K562 (cell line): ENCODE data around the gene CSNK2A1. TPM values are rescaled to one million over a fixed set of nuclear protein-coding genes. Genes with fewer than 3 reads are reported as not detected.
"Not testable (repeated sequence)": the region's sequence is repeated elsewhere in the genome, so short reads cannot be mapped to it uniquely, and the experiment has no call there.

Experiments used
- ATAC-seq: fragments of 200-7000 bp; cut with Tn5 transposase; 3 replicates; pipeline ENCODE4 v1.9.1; 2020; ENCODE audit warnings: moderate library complexity
- BruUV-seq: library from RNA; stranded (reverse); fragments of 400-500 nt; replicated peaks from 2 replicates; lab custom pipeline; 2021; lab: Mats Ljungman, UMichigan
- CTCF ChIA-PET: fragments of 300-600 bp; formaldehyde crosslinking; extraction: SDS; loops from one replicate; lab custom pipeline; 2021; ENCODE audit warnings: low intra/inter-chr PET ratio; lab: Yijun Ruan, JAX
- POLR2A ChIA-PET: fragments of 300-600, 350-650 bp; sonication (Branson Sonifier 250); formaldehyde crosslinking; extraction: SDS; loops from one replicate; lab custom pipeline; 2021; ENCODE audit warnings: antibody characterized with exemption, inconsistent platforms; lab: Yijun Ruan, JAX
- DNase-seq, 4 experiments: peaks; one replicate each; pipeline versions ENCODE4 v3.0.0 to v3.0.0-alpha.2; 2011 to 2018; ENCODE audit warnings: low spot score in 3 of 4, mixed read lengths in 3 of 4; ENCODE audit errors: extremely low read depth in 1 of 4
- FAIRE-seq: peaks from 2 replicates; lab custom pipeline; 2011; peaks lifted over from hg19 to GRCh38; lab: Jason Lieb, UNC
- H2AFZ ChIP-seq: 2 replicates; pipeline ENCODE4 v1.6.0; 2011; ENCODE audit warnings: low read depth, low read length, control low read depth, inconsistent platforms
- H3K27ac ChIP-seq: fragments of 200-600 bp; 3 replicates; pipeline ENCODE4 v1.8.0; 2011; ENCODE audit warnings: low read depth, mild to moderate bottlenecking, control low read depth, inconsistent platforms, low read length, moderate library complexity, mixed read lengths; ENCODE audit errors: extremely low read depth
- H3K27me3 ChIP-seq, 2 experiments: fragments of 300-600 bp in 1 of 2; 2 replicates in 1 of 2; 3 replicates in 1 of 2; pipeline versions ENCODE4 v1.6.0 to v1.8.0; 2011; ENCODE audit warnings: inconsistent platforms in 2 of 2, low read length in 2 of 2, mild to moderate bottlenecking in 1 of 2, mixed read lengths in 1 of 2, moderate library complexity in 1 of 2; ENCODE audit not compliant: control insufficient read depth in 2 of 2, insufficient read depth in 2 of 2
- H3K36me3 ChIP-seq: fragments of 300-600 bp; 3 replicates; pipeline ENCODE4 v1.8.0; 2011; ENCODE audit warnings: mild to moderate bottlenecking, low read length, inconsistent platforms; ENCODE audit not compliant: control insufficient read depth, insufficient read depth
- H3K4me1 ChIP-seq, 2 experiments: fragments of 200-600 bp in 1 of 2; replicated peaks in 1 of 2; 2 replicates in 1 of 2; 3 replicates in 1 of 2; pipeline versions ENCODE4 v1.5.1 to v1.8.0; 2011; ENCODE audit warnings: inconsistent platforms in 2 of 2, low read length in 2 of 2, mild to moderate bottlenecking in 1 of 2, mixed read lengths in 1 of 2, moderate library complexity in 1 of 2; ENCODE audit not compliant: control insufficient read depth in 2 of 2, insufficient read depth in 2 of 2
- H3K4me2 ChIP-seq: 2 replicates; pipeline ENCODE4 v1.6.1; 2011; ENCODE audit warnings: low read length, control low read depth, inconsistent platforms, mixed read lengths; ENCODE audit not compliant: insufficient read depth
- H3K4me3 ChIP-seq: fragments of 200-600 bp; sonication (generic), shearing (Covaris generic); 2 replicates; pipeline ENCODE4 v1.5.1; 2016; ENCODE audit warnings: control low read depth, inconsistent platforms
- H3K79me2 ChIP-seq: fragments of 200-600 bp; 3 replicates; pipeline ENCODE4 v1.8.0; 2011; ENCODE audit warnings: low read length, inconsistent platforms; ENCODE audit not compliant: control insufficient read depth, insufficient read depth
- H3K9ac ChIP-seq, 2 experiments: 2 replicates each; pipeline versions ENCODE4 v1.6.0 to v1.6.1; 2011; ENCODE audit warnings: low read depth in 2 of 2, low read length in 2 of 2, control low read depth in 1 of 2, inconsistent platforms in 1 of 2, mild to moderate bottlenecking in 1 of 2, mixed read lengths in 1 of 2; ENCODE audit not compliant: insufficient read depth in 1 of 2
- H3K9me1 ChIP-seq: one replicate; pipeline ENCODE4 v1.6.0; 2011; ENCODE audit warnings: inconsistent platforms, mild to moderate bottlenecking, low read length, moderate library complexity; ENCODE audit not compliant: control insufficient read depth, insufficient read depth
- H3K9me3 ChIP-seq: replicated peaks from 2 replicates; pipeline ENCODE4 v1.5.1; 2011; ENCODE audit warnings: low read depth, low read length, inconsistent platforms; ENCODE audit not compliant: control insufficient read depth, insufficient read depth
- H4K20me1 ChIP-seq: replicated peaks from 2 replicates; pipeline ENCODE4 v1.6.1; 2011; ENCODE audit warnings: low read length, inconsistent platforms, mixed read lengths; ENCODE audit not compliant: control insufficient read depth, insufficient read depth
- BCOR ChIP-seq: fragments of 450-650 bp; IDR thresholded peaks from 2 replicates; pipeline ENCODE4 v1.6.1; 2016
- HOXB6 ChIP-seq: fragments of 250-450 bp; sonication (Bioruptor Pico); IDR thresholded peaks from 2 replicates; pipeline ENCODE4 v1.5.1; 2022; ENCODE audit warnings: mild to moderate bottlenecking, borderline replicate concordance
- JUN ChIP-seq, 2 experiments: sonication (generic) in 1 of 2; formaldehyde crosslinking in 1 of 2; IDR thresholded peaks; 2 replicates each; pipeline versions ENCODE4 v1.6.1 to v1.8.0; 2012 to 2022; ENCODE audit warnings: borderline replicate concordance in 2 of 2, mild to moderate bottlenecking in 2 of 2, improper control_type of control experiment in 1 of 2, low read depth in 1 of 2, low read length in 1 of 2, missing genetic modification reagents in 1 of 2
- KDM1A ChIP-seq, 2 experiments: fragments of 450-650 bp; IDR thresholded peaks; 2 replicates each; pipeline ENCODE4 v1.6.1; 2016; ENCODE audit warnings: mild to moderate bottlenecking in 2 of 2
- NFIX ChIP-seq: fragments of 250-450 bp; sonication (Bioruptor Pico); IDR thresholded peaks from 2 replicates; pipeline ENCODE4 v1.4.0; 2020; ENCODE audit warnings: low read depth, mild to moderate bottlenecking, moderate library complexity
- PHF8 ChIP-seq: fragments of 200-600 bp; sonication (generic); IDR thresholded peaks from 2 replicates; pipeline ENCODE4 v1.6.1; 2012; ENCODE audit warnings: mixed run types, mild to moderate bottlenecking, inconsistent platforms, low read length, moderate library complexity, borderline replicate concordance
- TBP ChIP-seq: optimal IDR thresholded peaks from 2 replicates; pipeline ENCODE3; 2011; ENCODE audit warnings: low read depth, low read length, improper control_type of control experiment
- ZNF146 ChIP-seq: IDR thresholded peaks from one replicate; pipeline ENCODE4 v1.6.1; 2018; ENCODE audit warnings: missing compliant biosample characterization; ENCODE audit not compliant: unreplicated experiment
- WGBS: fragments of 100-300 bp; shearing (Covaris generic); methylation state at CpG from one replicate; pipeline ENCODE4 v1.1.6; 2016; ENCODE audit warnings: low coverage, mixed read lengths; ENCODE audit not compliant: insufficient coverage; ENCODE audit errors: missing lambda C conversion rate; 5-methylcytosine and 5-hydroxymethylcytosine counted together
- in situ Hi-C: fragments of 300-500 bp; cut with MboI; formaldehyde crosslinking; loops from 4 replicates; pipeline ENCODE4 v1.15.0; 2018; ENCODE audit warnings: inconsistent platforms, mixed read lengths
- intact Hi-C: fragments of 100-400 bp; cut with micrococcal nuclease; formaldehyde crosslinking; loops from 2 replicates; pipeline ENCODE4 v1.14.2; 2022
- polyA plus RNA-seq, 8 experiments: library from polyadenylated mRNA; depleted of rRNA in 4 of 8; stranded (reverse) in 5 of 8; unstranded in 3 of 8; fragments of >200 nt; fragmentation: Nextera tagmentation in 2 of 8; fragmentation: Illumina TruSeq in 1 of 8; extraction: Ambion mirVana in 2 of 8; extraction: Trizol in 1 of 8; gene quantifications; 2 replicates each; pipeline versions ENCODE4 v1.2.1 to v1.2.3, GENCODE V29; 2011 to 2014; ENCODE audit warnings: inconsistent platforms in 1 of 8, missing spikeins in 1 of 8
- total RNA-seq, 7 experiments: library from RNA; depleted of rRNA in 6 of 7; stranded (reverse); fragments of >200 nt in 6 of 7; fragmentation: Illumina TruSeq in 2 of 7; extraction: Trizol in 2 of 7; gene quantifications; 2 replicates each; pipeline versions ENCODE4 v1.2.1 to v1.2.3, GENCODE V29; 2011 to 2021; ENCODE audit warnings: low replicate concordance in 1 of 7
- TF ChIP-seq, protein P1 (sequence below): sonication (generic); formaldehyde crosslinking; IDR thresholded peaks from 2 replicates; pipeline ENCODE4 v1.8.1; 2022; ENCODE audit warnings: missing genetic modification reagents
- TF ChIP-seq, protein P2 (sequence below): fragments of 450-650 bp; formaldehyde crosslinking; IDR thresholded peaks from 2 replicates; pipeline ENCODE4 v1.4.0; 2020; ENCODE audit warnings: mild to moderate bottlenecking, mixed read lengths

Gene CSNK2A1
- total and polyA plus RNA-seq, 9 of the 15 experiments (the other 6 are each of a cell fraction or from before 2014, with no cell fraction given): 71.0 to 251 (median 103) TPM

DNA sequence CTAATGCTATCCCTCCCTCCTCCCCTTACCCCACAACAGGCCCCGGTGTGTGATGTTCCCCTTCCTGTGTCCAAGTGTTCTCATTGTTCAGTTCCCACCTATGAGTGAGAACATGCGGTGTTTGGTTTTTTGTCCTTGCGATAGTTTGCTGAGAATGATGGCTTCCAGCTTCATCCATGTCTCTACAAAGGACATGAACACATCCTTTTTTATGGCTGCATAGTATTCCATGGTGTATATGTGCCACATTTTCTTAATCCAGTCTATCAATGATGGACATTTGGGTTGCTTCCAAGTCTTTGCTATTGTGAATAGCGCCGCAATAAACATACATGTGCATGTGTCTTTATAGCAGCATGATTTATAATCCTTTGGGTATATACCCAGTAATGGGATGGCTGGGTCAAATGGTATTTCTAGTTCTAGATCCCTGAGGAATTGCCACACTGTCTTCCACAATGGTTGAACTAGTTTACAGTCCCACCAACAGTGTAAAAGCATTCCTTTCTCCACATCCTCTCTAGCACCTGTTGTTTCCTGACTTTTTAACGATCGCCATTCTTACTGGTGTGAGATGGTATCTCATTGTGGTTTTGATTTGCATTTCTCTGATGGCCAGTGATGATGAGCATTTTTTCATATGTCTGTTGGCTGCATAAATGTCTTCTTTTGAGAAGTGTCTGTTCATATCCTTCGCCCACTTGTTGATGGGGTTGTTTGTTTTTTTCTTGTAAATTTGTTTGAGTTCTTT lies 35.5 kb upstream of the CSNK2A1 start:
- H3K79me2 ChIP-seq, H3K9me3 ChIP-seq, H3K27ac ChIP-seq, H3K4me2 ChIP-seq, H3K4me1 ChIP-seq, H3K9ac ChIP-seq, H3K4me3 ChIP-seq, intact Hi-C loops, H2AFZ ChIP-seq, DNase-seq, H3K27me3 ChIP-seq, H4K20me1 ChIP-seq, FAIRE-seq, H3K9me1 ChIP-seq, CTCF ChIA-PET, ATAC-seq, in situ Hi-C loops, BruUV-seq, H3K36me3 ChIP-seq: not testable (repeated sequence)
- WGBS: 24% methylated on average over 5 of the region's 8 CpGs
- TF ChIP-seq ZNF146 (CRISPR knock-in tag): peak; percentile 82
- peak; percentile 13 to 37; a peak in 1 of 4 replicates for TF ChIP-seq KDM1A (IDR thresholded peaks at IDR 0.05)
- TF ChIP-seq BCOR: 0 out of 2 replicates have a peak, but pooled peaks have one; percentile 48
- POLR2A ChIA-PET: interaction anchor here (0.8 to 1.1 kb wide), 2 partner anchors 14 to 59 kb away, joined by 3 read pairs; no protein-coding TSS in a partner anchor

DNA sequence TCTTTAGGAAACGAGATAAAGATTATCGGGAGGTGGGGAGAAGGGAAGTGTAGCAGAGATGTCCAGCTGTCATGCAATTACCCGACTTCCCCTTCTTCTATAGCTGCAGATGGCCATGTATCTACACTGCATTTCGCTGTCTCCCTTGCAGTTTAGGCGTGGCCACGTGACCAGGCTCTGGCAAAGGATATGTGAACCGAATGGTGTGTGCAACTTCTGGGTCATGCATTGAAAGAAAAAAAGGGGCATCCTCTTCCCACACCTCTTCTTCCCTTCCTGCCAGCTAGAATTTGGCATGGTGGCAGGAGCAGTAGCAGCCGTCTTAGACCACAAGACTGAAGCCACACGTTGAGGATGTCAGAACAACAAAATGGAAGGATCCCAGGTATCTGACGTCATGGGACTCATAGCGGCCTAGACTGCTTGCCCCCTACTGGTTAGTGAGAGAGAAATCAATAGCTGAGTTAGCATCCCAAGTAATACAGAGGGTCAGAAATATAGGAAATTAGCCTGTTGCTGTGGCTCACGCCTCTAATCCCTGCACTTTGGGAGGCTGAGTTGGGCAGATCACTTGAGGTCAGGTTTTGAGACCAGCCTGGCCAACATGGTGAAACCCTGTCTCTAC lies 33.7 kb upstream of the CSNK2A1 start:
- in situ Hi-C loops: no loop called here
- no TSS peak for BruUV-seq
- Histone ChIP-seq H3K4me1 (peaks cover 7 to 8% of the 10 kb centered on the region in 2 experiments; a peak in 4 of 5 replicates), H3K4me3 (no peak overlapping the region), H4K20me1 (no peaks in the 10 kb centered on the region), H3K27me3 (peaks cover 0 to 4% of the 10 kb centered on the region in 2 experiments; a peak in 1 of 5 replicates), H2AFZ (peak overlapping the region; percentile 100), H3K79me2 (no peaks in the 10 kb centered on the region), H3K9ac (peak overlapping the region; percentile 8 to 33; a peak in 2 of 4 replicates), H3K27ac (peak overlapping the region; percentile 55; the same call in 2 of the 3 replicates), H3K9me1 (no peaks in the 10 kb centered on the region), H3K4me2 (peak overlapping the region; percentile 85), H3K9me3 (no peaks in the 10 kb centered on the region), H3K36me3 (no peaks in the 10 kb centered on the region)
- peak; percentile 89 for FAIRE-seq
- DNase-seq: peak; percentile 58 to 77 (median 61)
- peak; percentile 91 for ATAC-seq
- 18% methylated on average over 11 of the region's 12 CpGs for WGBS
- ChIA-PET CTCF (no interaction called here), POLR2A (interaction anchor here (0.6 to 1.1 kb wide), 5 partner anchors 9 to 72 kb away, joined by 3 to 4 read pairs (median 3); no protein-coding TSS in a partner anchor)
- intact Hi-C loops: no loop called here
- TF ChIP-seq ZNF146 (CRISPR knock-in tag) (no peak), PHF8 (peak; percentile 16; the same call in 1 of the 2 replicates), NFIX (no peak), TBP (peak; percentile 25), JUN (IDR thresholded peaks at IDR 0.05; ENCODE audit: borderline replicate concordance, low read depth, low read length) (no peak), JUN (CRISPR knock-in tag; IDR thresholded peaks at IDR 0.05; ENCODE audit: borderline replicate concordance) (peak; percentile 69; the same call in 1 of the 2 replicates), HOXB6 (CRISPR knock-in tag) (no peak)
- TF ChIP-seq, protein P1, sequence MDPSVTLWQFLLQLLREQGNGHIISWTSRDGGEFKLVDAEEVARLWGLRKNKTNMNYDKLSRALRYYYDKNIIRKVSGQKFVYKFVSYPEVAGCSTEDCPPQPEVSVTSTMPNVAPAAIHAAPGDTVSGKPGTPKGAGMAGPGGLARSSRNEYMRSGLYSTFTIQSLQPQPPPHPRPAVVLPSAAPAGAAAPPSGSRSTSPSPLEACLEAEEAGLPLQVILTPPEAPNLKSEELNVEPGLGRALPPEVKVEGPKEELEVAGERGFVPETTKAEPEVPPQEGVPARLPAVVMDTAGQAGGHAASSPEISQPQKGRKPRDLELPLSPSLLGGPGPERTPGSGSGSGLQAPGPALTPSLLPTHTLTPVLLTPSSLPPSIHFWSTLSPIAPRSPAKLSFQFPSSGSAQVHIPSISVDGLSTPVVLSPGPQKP (CRISPR knock-in tag): no peak
- TF ChIP-seq, protein P2, sequence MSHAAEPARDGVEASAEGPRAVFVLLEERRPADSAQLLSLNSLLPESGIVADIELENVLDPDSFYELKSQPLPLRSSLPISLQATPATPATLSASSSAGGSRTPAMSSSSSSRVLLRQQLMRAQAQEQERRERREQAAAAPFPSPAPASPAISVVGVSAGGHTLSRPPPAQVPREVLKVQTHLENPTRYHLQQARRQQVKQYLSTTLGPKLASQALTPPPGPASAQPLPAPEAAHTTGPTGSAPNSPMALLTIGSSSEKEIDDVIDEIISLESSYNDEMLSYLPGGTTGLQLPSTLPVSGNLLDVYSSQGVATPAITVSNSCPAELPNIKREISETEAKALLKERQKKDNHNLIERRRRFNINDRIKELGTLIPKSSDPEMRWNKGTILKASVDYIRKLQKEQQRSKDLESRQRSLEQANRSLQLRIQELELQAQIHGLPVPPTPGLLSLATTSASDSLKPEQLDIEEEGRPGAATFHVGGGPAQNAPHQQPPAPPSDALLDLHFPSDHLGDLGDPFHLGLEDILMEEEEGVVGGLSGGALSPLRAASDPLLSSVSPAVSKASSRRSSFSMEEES (CRISPR knock-in tag): peak; percentile 70
